Measurements from ENCODE around the gene SH3RF3.

DNA sequence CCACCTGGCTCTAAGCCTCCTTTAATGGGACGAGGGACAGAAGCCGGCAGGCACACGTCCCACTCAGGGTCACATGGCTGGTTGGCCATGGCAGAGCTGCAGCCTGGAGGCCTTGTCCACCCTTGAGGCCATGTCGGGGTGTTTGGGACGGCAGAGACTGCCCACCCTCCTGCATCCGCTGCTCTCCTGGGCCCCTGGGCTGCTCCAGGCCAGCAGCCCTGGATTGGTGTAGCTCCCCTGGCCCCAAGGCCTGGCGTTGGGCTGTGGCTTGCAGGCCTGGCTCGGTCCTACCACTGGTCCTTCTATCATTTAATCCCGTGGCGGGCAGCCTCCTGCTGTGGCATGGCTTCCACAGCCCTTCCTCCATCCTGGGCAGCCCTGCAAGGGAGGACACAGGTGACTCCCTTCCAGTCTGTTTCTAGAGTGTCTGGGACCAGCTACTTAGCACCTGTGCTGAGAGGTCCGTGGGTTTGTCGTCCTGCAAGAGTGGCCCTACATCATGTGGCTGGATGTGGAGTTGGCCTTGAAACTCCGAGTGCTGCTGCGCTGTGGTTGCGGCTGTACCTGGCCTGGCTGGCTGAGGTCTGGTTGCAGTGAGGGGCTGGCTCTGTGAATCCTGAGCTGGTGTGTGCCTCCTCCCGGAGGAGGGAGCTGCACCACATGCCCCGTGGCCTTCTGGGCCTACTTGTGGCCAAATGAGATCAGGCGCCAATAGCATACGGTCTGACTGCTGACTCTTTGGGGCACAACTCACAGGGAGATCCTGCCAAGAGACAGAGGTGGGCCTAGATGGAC is 67.3 kb downstream of the SH3RF3 start:
- no peak for TF ChIP-seq ZBTB33 (IDR thresholded peaks at IDR 0.05; ENCODE audit: borderline replicate concordance, low read depth)
- TF ChIP-seq RFX5 (IDR thresholded peaks at IDR 0.05; ENCODE audit: low read length), result no peak
- TF ChIP-seq, protein P1, sequence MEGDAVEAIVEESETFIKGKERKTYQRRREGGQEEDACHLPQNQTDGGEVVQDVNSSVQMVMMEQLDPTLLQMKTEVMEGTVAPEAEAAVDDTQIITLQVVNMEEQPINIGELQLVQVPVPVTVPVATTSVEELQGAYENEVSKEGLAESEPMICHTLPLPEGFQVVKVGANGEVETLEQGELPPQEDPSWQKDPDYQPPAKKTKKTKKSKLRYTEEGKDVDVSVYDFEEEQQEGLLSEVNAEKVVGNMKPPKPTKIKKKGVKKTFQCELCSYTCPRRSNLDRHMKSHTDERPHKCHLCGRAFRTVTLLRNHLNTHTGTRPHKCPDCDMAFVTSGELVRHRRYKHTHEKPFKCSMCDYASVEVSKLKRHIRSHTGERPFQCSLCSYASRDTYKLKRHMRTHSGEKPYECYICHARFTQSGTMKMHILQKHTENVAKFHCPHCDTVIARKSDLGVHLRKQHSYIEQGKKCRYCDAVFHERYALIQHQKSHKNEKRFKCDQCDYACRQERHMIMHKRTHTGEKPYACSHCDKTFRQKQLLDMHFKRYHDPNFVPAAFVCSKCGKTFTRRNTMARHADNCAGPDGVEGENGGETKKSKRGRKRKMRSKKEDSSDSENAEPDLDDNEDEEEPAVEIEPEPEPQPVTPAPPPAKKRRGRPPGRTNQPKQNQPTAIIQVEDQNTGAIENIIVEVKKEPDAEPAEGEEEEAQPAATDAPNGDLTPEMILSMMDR (IDR thresholded peaks at IDR 0.05), result no peak
- no peak for TF ChIP-seq POLR2AphosphoS5 (IDR thresholded peaks at IDR 0.05; ENCODE audit: low read depth, low read length)
- no peak for TF ChIP-seq SMC3 (IDR thresholded peaks at IDR 0.05; ENCODE audit: low read depth, low read length)
- TF ChIP-seq FOSL2 (IDR thresholded peaks at IDR 0.05; ENCODE audit: borderline replicate concordance, low read depth), result no peak
- TF ChIP-seq CHD2 (IDR thresholded peaks at IDR 0.05; ENCODE audit: low read length, partially characterized antibody), result no peak
- no peak for TF ChIP-seq TCF12 (IDR thresholded peaks at IDR 0.05)
- TF ChIP-seq FOXM1 (IDR thresholded peaks at IDR 0.05; ENCODE audit: low read depth), result no peak
- no peak for TF ChIP-seq USF2 (IDR thresholded peaks at IDR 0.05; ENCODE audit: borderline replicate concordance, low read depth, low read length)
- TF ChIP-seq GABPA (IDR thresholded peaks at IDR 0.05; ENCODE audit: low read depth), result no peak

All from SK-N-SH (cell line).